Fibroblast of skin of scalp (primary cell): ENCODE data around the gene SLC35B2.

ENCODE experiments used
- DNase-seq: peaks from one replicate; pipeline ENCODE4 v3.0.0-alpha.2; 2013

SLC35B2 gene

GRCh38 chr6:44266347-44266746 lies 9.0 kb upstream of the SLC35B2 start:
- no peak for DNase-seq

GRCh38 chr6:44265722-44266233 lies 8.4 kb upstream of the SLC35B2 start:
- DNase-seq, result no peak

- DNase-seq, result peak; percentile 89
Measured at GRCh38 chr6:44265007-44265721, 7.8 kb upstream of the SLC35B2 start, which contains the start of gene NFKBIE. NFKBIE (minus strand) TSS chr6:44265551; CDS start chr6:44265346, 205 bp downstream.

- DNase-seq, result no peak
Measured at GRCh38 chr6:44264154-44265006, 7.1 kb upstream of the SLC35B2 start.

GRCh38 chr6:44263354-44264100 lies 6.2 kb upstream of the SLC35B2 start:
- DNase-seq, result no peak

GRCh38 chr6:44262467-44263353 lies 5.4 kb upstream of the SLC35B2 start:
- no peak for DNase-seq

- DNase-seq, result no peak
Measured at GRCh38 chr6:44261581-44261980, 4.3 kb upstream of the SLC35B2 start.

- no peak for DNase-seq
Measured at GRCh38 chr6:44260451-44261297, 3.3 kb upstream of the SLC35B2 start.

- no peak for DNase-seq
Measured at GRCh38 chr6:44260011-44260410, 2.7 kb upstream of the SLC35B2 start.

- DNase-seq, result no peak
Measured at GRCh38 chr6:44258921-44259320, 1.6 kb upstream of the SLC35B2 start.

GRCh38 chr6:44258325-44258863 lies 1.1 kb upstream of the SLC35B2 start:
- DNase-seq, result no peak

GRCh38 chr6:44257753-44258324 lies 511 bp upstream of the SLC35B2 start:
- DNase-seq, result no peak

GRCh38 chr6:44256775-44257024 lies 628 bp downstream of the SLC35B2 start:
- no peak for DNase-seq

GRCh38 chr6:44255871-44256774 lies 1.2 kb downstream of the SLC35B2 start:
- DNase-seq, result no peak

- no peak for DNase-seq
Measured at GRCh38 chr6:44255105-44255808, 2.1 kb downstream of the SLC35B2 start.

GRCh38 chr6:44254191-44255104 lies 2.9 kb downstream of the SLC35B2 start:
- no peak for DNase-seq

GRCh38 chr6:44253307-44254101 lies 3.8 kb downstream of the SLC35B2 start:
- DNase-seq, result peak; percentile 43
